Measurements from ENCODE around the gene CUBN. TPM values are rescaled to one million over a fixed set of nuclear protein-coding genes. Genes with fewer than 3 reads are reported as not detected.
A peak's percentile ranks its signal among the peaks of the same experiment; 100 is the strongest.

CUBN gene
- total and polyA plus RNA-seq, 4 donors: 5.1 to 10.6 (median 6.4) TPM

- H3K4me3 ChIP-seq (ENCODE audit: low read depth, low read length): no peak overlapping the region
- H3K36me3 ChIP-seq (ENCODE audit: control insufficient read depth, insufficient read depth, low read length): no peaks in the 10 kb centered on the region
- peaks cover 3% of the 10 kb centered on the region for H3K4me1 ChIP-seq (ENCODE audit: control insufficient read depth, insufficient read depth, low read length)
- no peaks in the 10 kb centered on the region for H3K27me3 ChIP-seq (ENCODE audit: control insufficient read depth, insufficient read depth, low read length)
- no peak for DNase-seq (ENCODE audit: low read depth in 4 of 6, low spot score in 6 of 6)
- H3K9me3 ChIP-seq (ENCODE audit: control insufficient read depth, insufficient read depth, low read length): no peaks in the 10 kb centered on the region
- 100% methylated on average over 1 of the region's 3 CpGs for WGBS (ENCODE audit: insufficient coverage)
- no peak overlapping the region for H3K27ac ChIP-seq (ENCODE audit: low read depth, low read length)
Measured at GRCh38 chr10:16811292-16811691, 318.3 kb downstream of the CUBN start.

- H3K4me3 ChIP-seq (ENCODE audit: low read depth, low read length): no peak overlapping the region
- H3K36me3 ChIP-seq (ENCODE audit: control insufficient read depth, insufficient read depth, low read length): no peaks in the 10 kb centered on the region
- no peaks in the 10 kb centered on the region for H3K9me3 ChIP-seq (ENCODE audit: control insufficient read depth, insufficient read depth, low read length)
- 71% methylated on average over 2 of the region's 6 CpGs for WGBS (ENCODE audit: insufficient coverage)
- H3K4me1 ChIP-seq (ENCODE audit: control insufficient read depth, insufficient read depth, low read length): no peaks in the 10 kb centered on the region
- peak in 2 of 6 donors; percentile 15 for DNase-seq (ENCODE audit: low read depth in 4 of 6, low spot score in 6 of 6)
- no peak overlapping the region for H3K27ac ChIP-seq (ENCODE audit: low read depth, low read length)
- H3K27me3 ChIP-seq (ENCODE audit: control insufficient read depth, insufficient read depth, low read length): no peaks in the 10 kb centered on the region
Measured at GRCh38 chr10:16809074-16809718, 320.4 kb downstream of the CUBN start.

GRCh38 chr10:16804123-16804522 lies 325.5 kb downstream of the CUBN start:
- Histone ChIP-seq H3K9me3 (ENCODE audit: control insufficient read depth, insufficient read depth, low read length) (no peaks in the 10 kb centered on the region), H3K4me3 (ENCODE audit: low read depth, low read length) (no peak overlapping the region), H3K36me3 (ENCODE audit: control insufficient read depth, insufficient read depth, low read length) (no peaks in the 10 kb centered on the region), H3K27ac (ENCODE audit: low read depth, low read length) (no peak overlapping the region), H3K27me3 (ENCODE audit: control insufficient read depth, insufficient read depth, low read length) (no peaks in the 10 kb centered on the region), H3K4me1 (ENCODE audit: control insufficient read depth, insufficient read depth, low read length) (no peaks in the 10 kb centered on the region)
- WGBS (ENCODE audit: insufficient coverage): 100% methylated on average over 1 of the region's 4 CpGs
- DNase-seq (ENCODE audit: low read depth in 4 of 6, low spot score in 6 of 6): no peak

- no peak for DNase-seq (ENCODE audit: low read depth in 4 of 6, low spot score in 6 of 6)
- no CpG with 5 or more reads among the region's 2 CpGs for WGBS (ENCODE audit: insufficient coverage)
- H3K4me3 ChIP-seq (ENCODE audit: low read depth, low read length): no peak overlapping the region
- no peaks in the 10 kb centered on the region for H3K9me3 ChIP-seq (ENCODE audit: control insufficient read depth, insufficient read depth, low read length)
- H3K4me1 ChIP-seq (ENCODE audit: control insufficient read depth, insufficient read depth, low read length): no peaks in the 10 kb centered on the region
- H3K27me3 ChIP-seq (ENCODE audit: control insufficient read depth, insufficient read depth, low read length): no peaks in the 10 kb centered on the region
- H3K36me3 ChIP-seq (ENCODE audit: control insufficient read depth, insufficient read depth, low read length): no peaks in the 10 kb centered on the region
- no peak overlapping the region for H3K27ac ChIP-seq (ENCODE audit: low read depth, low read length)
Measured at GRCh38 chr10:16803464-16803863, 326.1 kb downstream of the CUBN start.

GRCh38 chr10:16799621-16800020 lies 330.0 kb downstream of the CUBN start:
- no peak overlapping the region for H3K27ac ChIP-seq (ENCODE audit: low read depth, low read length)
- no peak overlapping the region for H3K4me3 ChIP-seq (ENCODE audit: low read depth, low read length)
- H3K9me3 ChIP-seq (ENCODE audit: control insufficient read depth, insufficient read depth, low read length): no peaks in the 10 kb centered on the region
- WGBS (ENCODE audit: insufficient coverage): 81% methylated on average over 4 of the region's 8 CpGs
- H3K36me3 ChIP-seq (ENCODE audit: control insufficient read depth, insufficient read depth, low read length): peaks cover 3% of the 10 kb centered on the region
- H3K27me3 ChIP-seq (ENCODE audit: control insufficient read depth, insufficient read depth, low read length): no peaks in the 10 kb centered on the region
- DNase-seq (ENCODE audit: low read depth in 4 of 6, low spot score in 6 of 6): no peak
- H3K4me1 ChIP-seq (ENCODE audit: control insufficient read depth, insufficient read depth, low read length): no peaks in the 10 kb centered on the region

- Histone ChIP-seq H3K27me3 (ENCODE audit: control insufficient read depth, insufficient read depth, low read length) (no peaks in the 10 kb centered on the region), H3K9me3 (ENCODE audit: control insufficient read depth, insufficient read depth, low read length) (no peaks in the 10 kb centered on the region), H3K27ac (ENCODE audit: low read depth, low read length) (no peak overlapping the region), H3K4me1 (ENCODE audit: control insufficient read depth, insufficient read depth, low read length) (no peaks in the 10 kb centered on the region), H3K4me3 (ENCODE audit: low read depth, low read length) (no peak overlapping the region), H3K36me3 (ENCODE audit: control insufficient read depth, insufficient read depth, low read length) (peaks cover 3% of the 10 kb centered on the region)
- WGBS (ENCODE audit: insufficient coverage): 100% methylated on average over 1 of the region's 5 CpGs
- DNase-seq (ENCODE audit: low read depth in 4 of 6, low spot score in 6 of 6): no peak
Measured at GRCh38 chr10:16798571-16798970, 331.0 kb downstream of the CUBN start.

- Histone ChIP-seq H3K9me3 (ENCODE audit: control insufficient read depth, insufficient read depth, low read length) (no peaks in the 10 kb centered on the region), H3K27me3 (ENCODE audit: control insufficient read depth, insufficient read depth, low read length) (no peaks in the 10 kb centered on the region), H3K4me3 (ENCODE audit: low read depth, low read length) (no peak overlapping the region), H3K4me1 (ENCODE audit: control insufficient read depth, insufficient read depth, low read length) (no peaks in the 10 kb centered on the region), H3K27ac (ENCODE audit: low read depth, low read length) (no peak overlapping the region), H3K36me3 (ENCODE audit: control insufficient read depth, insufficient read depth, low read length) (peaks cover 3% of the 10 kb centered on the region)
- 96% methylated on average over 7 of the region's 9 CpGs for WGBS (ENCODE audit: insufficient coverage)
- no peak for DNase-seq (ENCODE audit: low read depth in 4 of 6, low spot score in 6 of 6)
Measured at GRCh38 chr10:16795410-16796073, 334.1 kb downstream of the CUBN start.

GRCh38 chr10:16794005-16794404 lies 335.6 kb downstream of the CUBN start:
- no peaks in the 10 kb centered on the region for H3K27me3 ChIP-seq (ENCODE audit: control insufficient read depth, insufficient read depth, low read length)
- H3K4me3 ChIP-seq (ENCODE audit: low read depth, low read length): no peak overlapping the region
- no peak for DNase-seq (ENCODE audit: low read depth in 4 of 6, low spot score in 6 of 6)
- peaks cover 3% of the 10 kb centered on the region for H3K36me3 ChIP-seq (ENCODE audit: control insufficient read depth, insufficient read depth, low read length)
- no peaks in the 10 kb centered on the region for H3K9me3 ChIP-seq (ENCODE audit: control insufficient read depth, insufficient read depth, low read length)
- WGBS (ENCODE audit: insufficient coverage): no CpG with 5 or more reads among the region's 1 CpG
- peaks cover 3% of the 10 kb centered on the region for H3K4me1 ChIP-seq (ENCODE audit: control insufficient read depth, insufficient read depth, low read length)
- H3K27ac ChIP-seq (ENCODE audit: low read depth, low read length): no peak overlapping the region

- no peak overlapping the region for H3K4me3 ChIP-seq (ENCODE audit: low read depth, low read length)
- no peaks in the 10 kb centered on the region for H3K27me3 ChIP-seq (ENCODE audit: control insufficient read depth, insufficient read depth, low read length)
- 63% methylated on average over 6 of the region's 8 CpGs for WGBS (ENCODE audit: insufficient coverage)
- H3K9me3 ChIP-seq (ENCODE audit: control insufficient read depth, insufficient read depth, low read length): no peaks in the 10 kb centered on the region
- H3K4me1 ChIP-seq (ENCODE audit: control insufficient read depth, insufficient read depth, low read length): peaks cover 3% of the 10 kb centered on the region
- peaks cover 3% of the 10 kb centered on the region for H3K36me3 ChIP-seq (ENCODE audit: control insufficient read depth, insufficient read depth, low read length)
- DNase-seq (ENCODE audit: low read depth in 4 of 6, low spot score in 6 of 6): no peak
- H3K27ac ChIP-seq (ENCODE audit: low read depth, low read length): no peak overlapping the region
Measured at GRCh38 chr10:16792675-16793074, 336.9 kb downstream of the CUBN start.

- DNase-seq (ENCODE audit: low read depth in 4 of 6, low spot score in 6 of 6): no peak
- H3K36me3 ChIP-seq (ENCODE audit: control insufficient read depth, insufficient read depth, low read length): no peaks in the 10 kb centered on the region
- H3K27me3 ChIP-seq (ENCODE audit: control insufficient read depth, insufficient read depth, low read length): no peaks in the 10 kb centered on the region
- peaks cover 3% of the 10 kb centered on the region for H3K4me1 ChIP-seq (ENCODE audit: control insufficient read depth, insufficient read depth, low read length)
- WGBS (ENCODE audit: insufficient coverage): 29% methylated on average over 1 of the region's 4 CpGs
- H3K4me3 ChIP-seq (ENCODE audit: low read depth, low read length): no peak overlapping the region
- H3K9me3 ChIP-seq (ENCODE audit: control insufficient read depth, insufficient read depth, low read length): no peaks in the 10 kb centered on the region
- no peak overlapping the region for H3K27ac ChIP-seq (ENCODE audit: low read depth, low read length)
Measured at GRCh38 chr10:16789765-16790164, 339.8 kb downstream of the CUBN start.
